Measurements from ENCODE around the gene HOXB6.
A peak's percentile ranks its signal among the peaks of the same experiment; 100 is the strongest.

Gene HOXB6

GRCh38 chr17:48563385-48563838 lies 41.4 kb downstream of the HOXB6 start (continued):
- TF ChIP-seq ZNF16 (tag by site-specific recombination; IDR thresholded peaks at IDR 0.05; ENCODE audit: low read depth) = no peak
- TF ChIP-seq ZNF488 (tag by site-specific recombination; IDR thresholded peaks at IDR 0.05) = no peak
- TF ChIP-seq ZBTB48 (tag by site-specific recombination; IDR thresholded peaks at IDR 0.05) = 0 out of 2 replicates have a peak, but pooled peaks have one; percentile 28
- TF ChIP-seq ZNF623 (tag by site-specific recombination; IDR thresholded peaks at IDR 0.05) = no peak
- no peak for TF ChIP-seq ZBTB26 (tag by site-specific recombination; optimal IDR thresholded peaks at IDR 0.05)
- no peak for TF ChIP-seq ZNF48 (tag by site-specific recombination; IDR thresholded peaks at IDR 0.05)
- no peak for TF ChIP-seq ZNF157 (tag by site-specific recombination; IDR thresholded peaks at IDR 0.05)
- peak; percentile 61; the same call in 1 of the 2 replicates for TF ChIP-seq ZNF600 (tag by site-specific recombination; IDR thresholded peaks at IDR 0.05)
- TF ChIP-seq ZBTB1 (tag by site-specific recombination; IDR thresholded peaks at IDR 0.05) = no peak
- TF ChIP-seq, protein P1, sequence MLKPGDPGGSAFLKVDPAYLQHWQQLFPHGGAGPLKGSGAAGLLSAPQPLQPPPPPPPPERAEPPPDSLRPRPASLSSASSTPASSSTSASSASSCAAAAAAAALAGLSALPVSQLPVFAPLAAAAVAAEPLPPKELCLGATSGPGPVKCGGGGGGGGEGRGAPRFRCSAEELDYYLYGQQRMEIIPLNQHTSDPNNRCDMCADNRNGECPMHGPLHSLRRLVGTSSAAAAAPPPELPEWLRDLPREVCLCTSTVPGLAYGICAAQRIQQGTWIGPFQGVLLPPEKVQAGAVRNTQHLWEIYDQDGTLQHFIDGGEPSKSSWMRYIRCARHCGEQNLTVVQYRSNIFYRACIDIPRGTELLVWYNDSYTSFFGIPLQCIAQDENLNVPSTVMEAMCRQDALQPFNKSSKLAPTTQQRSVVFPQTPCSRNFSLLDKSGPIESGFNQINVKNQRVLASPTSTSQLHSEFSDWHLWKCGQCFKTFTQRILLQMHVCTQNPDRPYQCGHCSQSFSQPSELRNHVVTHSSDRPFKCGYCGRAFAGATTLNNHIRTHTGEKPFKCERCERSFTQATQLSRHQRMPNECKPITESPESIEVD (tag by site-specific recombination; IDR thresholded peaks at IDR 0.05) = no peak
- no peak for TF ChIP-seq ZNF660 (tag by site-specific recombination; IDR thresholded peaks at IDR 0.05)
- TF ChIP-seq, protein P2, sequence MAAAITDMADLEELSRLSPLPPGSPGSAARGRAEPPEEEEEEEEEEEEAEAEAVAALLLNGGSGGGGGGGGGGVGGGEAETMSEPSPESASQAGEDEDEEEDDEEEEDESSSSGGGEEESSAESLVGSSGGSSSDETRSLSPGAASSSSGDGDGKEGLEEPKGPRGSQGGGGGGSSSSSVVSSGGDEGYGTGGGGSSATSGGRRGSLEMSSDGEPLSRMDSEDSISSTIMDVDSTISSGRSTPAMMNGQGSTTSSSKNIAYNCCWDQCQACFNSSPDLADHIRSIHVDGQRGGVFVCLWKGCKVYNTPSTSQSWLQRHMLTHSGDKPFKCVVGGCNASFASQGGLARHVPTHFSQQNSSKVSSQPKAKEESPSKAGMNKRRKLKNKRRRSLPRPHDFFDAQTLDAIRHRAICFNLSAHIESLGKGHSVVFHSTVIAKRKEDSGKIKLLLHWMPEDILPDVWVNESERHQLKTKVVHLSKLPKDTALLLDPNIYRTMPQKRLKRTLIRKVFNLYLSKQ (tag by site-specific recombination; IDR thresholded peaks at IDR 0.05; ENCODE audit: borderline replicate concordance) = no peak
- peak; percentile 37; the same call in 1 of the 2 replicates for TF ChIP-seq ZNF394 (tag by site-specific recombination; IDR thresholded peaks at IDR 0.05; ENCODE audit: borderline replicate concordance)
- 0 out of 2 replicates have a peak, but pooled peaks have one; percentile 34 for TF ChIP-seq ZNF561 (tag by site-specific recombination; IDR thresholded peaks at IDR 0.05; ENCODE audit: borderline replicate concordance)
- TF ChIP-seq, protein P3, sequence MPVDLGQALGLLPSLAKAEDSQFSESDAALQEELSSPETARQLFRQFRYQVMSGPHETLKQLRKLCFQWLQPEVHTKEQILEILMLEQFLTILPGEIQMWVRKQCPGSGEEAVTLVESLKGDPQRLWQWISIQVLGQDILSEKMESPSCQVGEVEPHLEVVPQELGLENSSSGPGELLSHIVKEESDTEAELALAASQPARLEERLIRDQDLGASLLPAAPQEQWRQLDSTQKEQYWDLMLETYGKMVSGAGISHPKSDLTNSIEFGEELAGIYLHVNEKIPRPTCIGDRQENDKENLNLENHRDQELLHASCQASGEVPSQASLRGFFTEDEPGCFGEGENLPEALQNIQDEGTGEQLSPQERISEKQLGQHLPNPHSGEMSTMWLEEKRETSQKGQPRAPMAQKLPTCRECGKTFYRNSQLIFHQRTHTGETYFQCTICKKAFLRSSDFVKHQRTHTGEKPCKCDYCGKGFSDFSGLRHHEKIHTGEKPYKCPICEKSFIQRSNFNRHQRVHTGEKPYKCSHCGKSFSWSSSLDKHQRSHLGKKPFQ (tag by site-specific recombination; IDR thresholded peaks at IDR 0.05) = peak; percentile 84

GRCh38 chr17:48562934-48563333 lies 41.9 kb downstream of the HOXB6 start:
- ChIA-PET CTCF (interaction anchor here (0.9 to 1.3 kb wide), 3 partner anchors 12 to 25 kb away, joined by 3 to 5 read pairs (median 4); no protein-coding TSS in a partner anchor), POLR2A (interaction anchor here (1.0 kb wide), 1 partner anchor 15 kb away, joined by 5 read pairs; no protein-coding TSS in a partner anchor)
- peaks cover 88% of the 10 kb centered on the region for H3K4me1 ChIP-seq (ENCODE audit: control insufficient read depth, insufficient read depth, low read length)
- no peaks in the 10 kb centered on the region for H3K9me3 ChIP-seq (ENCODE audit: control insufficient read depth, insufficient read depth, low read depth, low read length)
- TF ChIP-seq WT1 (tag by site-specific recombination; IDR thresholded peaks at IDR 0.05) (no peak), ZNF302 (tag by site-specific recombination; IDR thresholded peaks at IDR 0.05; ENCODE audit: low read depth) (no peak), ZNF549 (tag by site-specific recombination; IDR thresholded peaks at IDR 0.05) (no peak), ZNF791 (tag by site-specific recombination; IDR thresholded peaks at IDR 0.05) (no peak), CTCF (tag by site-specific recombination; IDR thresholded peaks at IDR 0.05) (0 out of 2 replicates have a peak, but pooled peaks have one; percentile 7), ZNF639 (tag by site-specific recombination; IDR thresholded peaks at IDR 0.05) (no peak)
- TF ChIP-seq, protein P4, sequence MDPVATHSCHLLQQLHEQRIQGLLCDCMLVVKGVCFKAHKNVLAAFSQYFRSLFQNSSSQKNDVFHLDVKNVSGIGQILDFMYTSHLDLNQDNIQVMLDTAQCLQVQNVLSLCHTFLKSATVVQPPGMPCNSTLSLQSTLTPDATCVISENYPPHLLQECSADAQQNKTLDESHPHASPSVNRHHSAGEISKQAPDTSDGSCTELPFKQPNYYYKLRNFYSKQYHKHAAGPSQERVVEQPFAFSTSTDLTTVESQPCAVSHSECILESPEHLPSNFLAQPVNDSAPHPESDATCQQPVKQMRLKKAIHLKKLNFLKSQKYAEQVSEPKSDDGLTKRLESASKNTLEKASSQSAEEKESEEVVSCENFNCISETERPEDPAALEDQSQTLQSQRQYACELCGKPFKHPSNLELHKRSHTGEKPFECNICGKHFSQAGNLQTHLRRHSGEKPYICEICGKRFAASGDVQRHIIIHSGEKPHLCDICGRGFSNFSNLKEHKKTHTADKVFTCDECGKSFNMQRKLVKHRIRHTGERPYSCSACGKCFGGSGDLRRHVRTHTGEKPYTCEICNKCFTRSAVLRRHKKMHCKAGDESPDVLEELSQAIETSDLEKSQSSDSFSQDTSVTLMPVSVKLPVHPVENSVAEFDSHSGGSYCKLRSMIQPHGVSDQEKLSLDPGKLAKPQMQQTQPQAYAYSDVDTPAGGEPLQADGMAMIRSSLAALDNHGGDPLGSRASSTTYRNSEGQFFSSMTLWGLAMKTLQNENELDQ (tag by site-specific recombination; IDR thresholded peaks at IDR 0.05; ENCODE audit: low read depth) = no peak
- no peak overlapping the region for H3K4me3 ChIP-seq (ENCODE audit: low read depth, low read length)
- H3K36me3 ChIP-seq (ENCODE audit: control insufficient read depth in 2 of 2, insufficient read depth in 1 of 2, low read length in 2 of 2) = peaks cover 13 to 65% of the 10 kb centered on the region in 2 experiments
- peak overlapping the region; percentile 76 for H3K27ac ChIP-seq (ENCODE audit: extremely low read depth, low read depth, low read length)
